BE2C (cell line): Measurements from ENCODE around the gene PRMT1.

ENCODE experiments used
- DNase-seq: peaks from one replicate; pipeline ENCODE4 v3.0.0-alpha.2; 2020
- H3K27me3 ChIP-seq: fragments of 250-450 bp; sonication (Bioruptor Pico); 2 replicates; pipeline ENCODE4 v1.5.1; 2020; ENCODE audit warnings: mild to moderate bottlenecking
- H3K36me3 ChIP-seq: fragments of 250-450 bp; sonication (Bioruptor Pico); 2 replicates; pipeline ENCODE4 v1.5.1; 2020; ENCODE audit warnings: mild to moderate bottlenecking
- H3K4me1 ChIP-seq: fragments of 250-450 bp; sonication (Bioruptor Pico); 2 replicates; pipeline ENCODE4 v1.5.1; 2020
- H3K4me3 ChIP-seq: 2 replicates; pipeline ENCODE4 v1.5.1; 2011; ENCODE audit warnings: low read depth, low read length
- H3K9me3 ChIP-seq: fragments of 250-450 bp; sonication (Bioruptor Pico); 2 replicates; pipeline ENCODE4 v1.5.1; 2020
- CTCF ChIP-seq: IDR thresholded peaks from 2 replicates; pipeline ENCODE4 v1.5.1; 2012; ENCODE audit warnings: mild to moderate bottlenecking, low read depth, low read length

Gene PRMT1

GRCh38 chr19:49692147-49692506 lies 15.1 kb downstream of the PRMT1 start:
- Histone ChIP-seq H3K27me3 (peaks cover 11% of the 10 kb centered on the region; the same call in 1 of the 2 replicates), H3K9me3 (no peaks in the 10 kb centered on the region), H3K4me3 (no peak overlapping the region), H3K36me3 (0 out of 2 replicates have a peak, but pooled peaks cover 4% of the 10 kb centered on the region), H3K4me1 (peaks cover 5% of the 10 kb centered on the region; the same call in 1 of the 2 replicates)
- no peak for DNase-seq
- no peak for TF ChIP-seq CTCF

GRCh38 chr19:49696115-49696514 lies 19.0 kb downstream of the PRMT1 start:
- H3K36me3 ChIP-seq: no peaks in the 10 kb centered on the region
- TF ChIP-seq CTCF: no peak
- DNase-seq: no peak
- peaks cover 4% of the 10 kb centered on the region; the same call in 1 of the 2 replicates for H3K27me3 ChIP-seq
- no peaks in the 10 kb centered on the region for H3K9me3 ChIP-seq
- H3K4me3 ChIP-seq: no peak overlapping the region
- H3K4me1 ChIP-seq: peaks cover 5% of the 10 kb centered on the region; the same call in 1 of the 2 replicates

- H3K9me3 ChIP-seq: no peaks in the 10 kb centered on the region
- no peaks in the 10 kb centered on the region for H3K36me3 ChIP-seq
- H3K27me3 ChIP-seq: no peaks in the 10 kb centered on the region
- DNase-seq: no peak
- H3K4me1 ChIP-seq: no peaks in the 10 kb centered on the region
- H3K4me3 ChIP-seq: no peak overlapping the region
- TF ChIP-seq CTCF: no peak
These were observed 19.8 kb downstream of the PRMT1 start for GRCh38 chr19:49696865-49697264.

GRCh38 chr19:49699364-49699763 lies 22.3 kb downstream of the PRMT1 start:
- TF ChIP-seq CTCF: no peak
- Histone ChIP-seq H3K27me3 (no peaks in the 10 kb centered on the region), H3K4me3 (no peak overlapping the region), H3K4me1 (no peaks in the 10 kb centered on the region), H3K9me3 (no peaks in the 10 kb centered on the region), H3K36me3 (no peaks in the 10 kb centered on the region)
- DNase-seq: no peak

GRCh38 chr19:49700563-49700962 lies 23.5 kb downstream of the PRMT1 start:
- H3K9me3 ChIP-seq: no peaks in the 10 kb centered on the region
- no peak for DNase-seq
- no peaks in the 10 kb centered on the region for H3K4me1 ChIP-seq
- no peak overlapping the region for H3K4me3 ChIP-seq
- no peaks in the 10 kb centered on the region for H3K36me3 ChIP-seq
- no peak for TF ChIP-seq CTCF
- no peaks in the 10 kb centered on the region for H3K27me3 ChIP-seq

- Histone ChIP-seq H3K4me3 (no peak overlapping the region), H3K9me3 (no peaks in the 10 kb centered on the region), H3K27me3 (no peaks in the 10 kb centered on the region), H3K4me1 (no peaks in the 10 kb centered on the region), H3K36me3 (no peaks in the 10 kb centered on the region)
- DNase-seq: no peak
- TF ChIP-seq CTCF: no peak
These were observed 24.3 kb downstream of the PRMT1 start for GRCh38 chr19:49701271-49701786.
